ELF-1 (cell line): Measurements from ENCODE around the gene DENND6B.
A peak's percentile ranks its signal among the peaks of the same experiment; 100 is the strongest.

Experiments used
- DNase-seq: peaks from one replicate; pipeline ENCODE4 v3.0.0-alpha.2; 2016; ENCODE audit warnings: low read depth, low spot score

The DENND6B gene

DNA sequence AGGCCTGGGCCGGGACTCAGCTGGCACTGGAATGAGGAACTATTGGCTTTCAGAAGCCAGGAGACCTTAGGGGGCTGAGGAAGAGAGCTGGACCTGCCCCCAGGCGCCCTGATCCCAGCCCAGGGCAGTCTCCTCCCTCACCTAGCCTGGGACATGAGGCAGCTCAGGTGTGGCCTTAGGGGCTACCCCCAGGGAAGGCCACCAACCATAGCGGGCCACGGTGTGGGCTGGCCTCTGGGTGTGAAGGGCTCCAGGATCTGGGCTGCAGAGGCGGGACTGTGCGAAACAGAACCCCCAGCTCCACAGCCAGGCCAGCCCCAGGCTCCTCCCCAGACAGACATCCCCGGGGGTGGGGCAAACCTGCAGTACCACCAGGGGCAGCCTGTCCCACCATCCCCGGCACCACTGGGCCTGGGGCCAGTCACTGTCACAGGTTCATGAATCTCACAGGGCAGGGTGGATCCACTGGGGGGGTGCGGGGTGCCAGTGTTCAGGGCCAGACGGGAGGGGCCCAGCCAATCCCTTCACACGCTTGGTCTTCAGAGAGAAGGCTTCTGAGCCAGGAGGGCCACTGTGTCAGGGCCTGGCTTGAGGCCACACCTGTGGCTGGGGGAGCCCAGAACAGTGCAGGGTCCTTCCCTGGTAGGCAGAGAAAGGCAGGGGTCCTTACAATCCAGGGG, 22.8 kb downstream of the DENND6B start:
- peak; percentile 73 for DNase-seq

DNA sequence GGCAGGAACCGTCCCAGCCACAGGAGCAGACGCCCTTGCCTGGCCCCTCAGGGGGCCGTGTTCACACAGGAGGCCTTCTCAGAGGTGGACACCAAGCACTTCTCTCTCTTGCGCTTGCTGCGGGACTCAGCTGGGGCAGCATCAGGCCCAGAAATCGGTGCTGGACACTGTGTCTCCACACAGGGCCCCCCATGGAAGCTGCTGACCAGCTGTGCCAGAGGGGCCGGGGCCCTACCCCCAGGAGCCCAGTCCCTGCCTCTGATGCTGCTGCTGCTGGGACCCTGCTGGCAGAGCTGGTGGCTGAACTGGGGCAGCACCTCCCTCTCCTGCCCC, 23.3 kb downstream of the DENND6B start:
- DNase-seq = no peak

DNA sequence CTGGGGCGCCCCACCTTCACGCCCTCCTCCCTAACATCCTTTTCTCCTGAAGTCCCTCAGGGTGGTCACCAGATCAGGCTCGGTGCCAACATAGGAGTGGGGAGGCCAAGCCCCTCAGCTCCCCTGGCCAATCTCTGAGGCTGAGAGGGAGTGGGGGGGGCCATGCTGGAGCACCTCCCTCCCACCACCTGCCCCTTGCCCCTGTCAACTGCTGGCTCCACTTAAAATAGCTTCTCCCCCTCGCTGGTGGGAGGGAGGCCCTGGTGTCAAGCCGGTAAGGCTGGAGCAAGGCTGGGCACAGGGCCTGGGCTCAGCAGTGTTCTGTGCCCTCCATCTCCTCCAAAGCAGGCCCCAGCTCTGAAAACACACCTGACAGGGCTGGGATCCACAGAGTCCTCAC, 24.2 kb downstream of the DENND6B start:
- no peak for DNase-seq

DNA sequence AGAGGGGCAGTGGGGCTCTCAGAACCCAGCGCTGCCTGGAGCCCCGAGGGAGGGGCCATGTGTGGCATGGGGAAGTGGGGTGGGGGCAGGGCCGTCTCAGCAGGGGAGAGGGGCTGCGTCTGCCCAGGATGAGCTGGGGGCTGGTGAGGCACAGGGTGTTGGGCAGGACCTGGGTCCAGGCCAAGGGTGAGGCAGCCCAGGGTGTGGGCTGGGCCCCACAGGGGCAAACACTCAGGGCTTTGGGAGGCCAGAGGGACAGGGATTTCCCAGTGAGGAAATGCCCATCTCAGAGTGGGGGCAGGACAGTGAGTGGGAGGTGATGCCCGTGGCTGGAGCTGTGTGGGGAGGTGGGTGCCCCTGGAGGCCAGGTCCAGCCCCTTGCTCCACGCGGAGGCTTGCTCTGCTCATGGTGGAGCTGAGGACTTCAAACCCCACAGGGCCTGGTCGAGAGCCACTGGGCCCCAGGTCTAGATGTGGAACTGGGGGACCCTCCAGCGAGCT, 24.7 kb downstream of the DENND6B start:
- no peak for DNase-seq

DNA sequence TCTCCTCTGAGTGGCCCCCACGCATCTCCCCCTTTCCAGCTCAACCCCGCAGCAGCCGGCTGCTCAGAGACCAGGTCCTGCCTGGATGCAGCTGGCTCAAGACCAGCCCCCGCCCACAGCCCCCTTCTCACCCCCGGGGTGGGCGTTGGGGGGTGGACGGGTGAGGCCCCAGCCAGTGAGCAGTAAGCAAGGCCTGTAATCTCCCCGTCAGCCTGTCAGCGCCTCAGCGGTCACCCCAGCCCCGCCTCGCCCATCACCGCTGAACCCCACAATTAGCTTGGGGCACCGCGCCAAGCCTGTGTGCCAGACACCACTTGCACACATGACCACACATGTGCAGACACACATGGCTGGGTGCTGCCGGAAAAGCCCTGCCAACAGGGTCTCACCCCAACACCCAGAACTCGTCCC, 25.2 kb downstream of the DENND6B start:
- DNase-seq = no peak

DNA sequence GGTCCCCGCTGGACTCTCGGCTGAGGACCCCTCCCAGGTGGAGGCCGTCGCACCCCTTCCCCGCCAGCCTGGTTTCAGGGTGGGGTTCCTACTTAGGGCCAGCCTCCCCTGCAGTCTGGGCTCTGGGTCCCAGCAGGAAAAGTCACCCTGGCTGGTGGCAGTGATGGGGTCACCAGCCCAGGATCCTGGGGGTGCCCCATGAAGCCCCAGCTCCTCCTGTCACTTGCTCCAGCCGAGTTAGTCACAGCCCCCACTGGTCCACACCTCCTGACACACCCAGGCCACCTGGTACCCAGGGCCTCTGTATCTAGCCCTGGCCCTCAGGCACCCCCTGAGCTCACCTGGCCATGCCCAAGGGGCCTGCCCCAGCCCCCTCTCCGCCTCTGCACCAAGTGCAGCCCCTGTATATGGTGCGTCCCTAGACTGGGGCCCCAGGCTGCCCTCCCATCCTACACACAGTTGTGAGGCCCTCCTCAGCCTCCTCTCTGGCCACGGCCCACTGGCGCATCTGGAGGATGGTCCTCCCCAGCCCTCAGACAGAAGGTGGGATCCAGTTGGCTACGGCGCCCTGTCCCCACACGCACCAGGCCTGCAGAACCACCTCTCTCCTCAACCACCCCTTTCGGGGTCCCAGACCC, 26.1 kb downstream of the DENND6B start:
- DNase-seq = no peak

DNA sequence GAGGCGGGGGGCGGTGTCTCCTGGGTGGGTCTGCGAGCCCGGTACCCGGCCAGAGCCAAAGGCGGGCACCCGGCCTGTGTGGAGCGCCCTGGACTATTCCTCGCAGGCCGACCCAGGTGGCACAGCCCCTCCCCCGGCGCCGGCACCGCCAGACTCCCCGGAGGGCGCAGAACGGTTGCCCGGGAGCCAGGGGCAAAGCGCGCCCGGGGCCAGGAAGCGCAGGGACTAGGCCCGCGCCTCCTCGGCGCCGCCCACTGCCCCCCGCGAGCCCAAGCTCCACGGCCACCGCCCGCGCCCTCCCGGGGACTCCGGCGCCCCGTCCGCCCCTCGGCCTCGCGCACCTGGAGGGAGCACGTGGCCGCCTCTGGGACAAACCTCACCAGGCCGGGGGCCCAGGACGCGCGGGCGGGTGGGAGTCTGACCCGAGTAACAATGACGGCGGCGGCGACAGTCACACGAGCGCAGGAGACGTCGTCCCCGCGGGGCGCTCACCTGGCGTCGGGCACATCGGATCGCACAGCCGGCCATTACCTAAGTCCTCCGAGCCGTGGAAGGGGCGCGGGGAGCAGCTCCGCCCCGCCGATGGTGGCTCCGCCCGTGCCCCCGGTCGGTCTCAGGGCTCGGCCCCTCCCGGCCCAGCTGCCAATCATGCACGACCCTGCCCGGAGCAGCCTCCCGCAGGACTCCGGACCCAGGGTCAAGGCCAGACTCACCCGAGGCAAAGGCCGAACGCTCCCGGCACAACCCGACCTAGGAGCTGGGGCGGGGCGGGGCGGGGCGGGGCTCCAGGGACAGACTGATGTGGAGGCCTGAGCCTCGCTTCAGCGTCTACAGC, 26.8 kb downstream of the DENND6B start:
- DNase-seq = peak; percentile 83

DNA sequence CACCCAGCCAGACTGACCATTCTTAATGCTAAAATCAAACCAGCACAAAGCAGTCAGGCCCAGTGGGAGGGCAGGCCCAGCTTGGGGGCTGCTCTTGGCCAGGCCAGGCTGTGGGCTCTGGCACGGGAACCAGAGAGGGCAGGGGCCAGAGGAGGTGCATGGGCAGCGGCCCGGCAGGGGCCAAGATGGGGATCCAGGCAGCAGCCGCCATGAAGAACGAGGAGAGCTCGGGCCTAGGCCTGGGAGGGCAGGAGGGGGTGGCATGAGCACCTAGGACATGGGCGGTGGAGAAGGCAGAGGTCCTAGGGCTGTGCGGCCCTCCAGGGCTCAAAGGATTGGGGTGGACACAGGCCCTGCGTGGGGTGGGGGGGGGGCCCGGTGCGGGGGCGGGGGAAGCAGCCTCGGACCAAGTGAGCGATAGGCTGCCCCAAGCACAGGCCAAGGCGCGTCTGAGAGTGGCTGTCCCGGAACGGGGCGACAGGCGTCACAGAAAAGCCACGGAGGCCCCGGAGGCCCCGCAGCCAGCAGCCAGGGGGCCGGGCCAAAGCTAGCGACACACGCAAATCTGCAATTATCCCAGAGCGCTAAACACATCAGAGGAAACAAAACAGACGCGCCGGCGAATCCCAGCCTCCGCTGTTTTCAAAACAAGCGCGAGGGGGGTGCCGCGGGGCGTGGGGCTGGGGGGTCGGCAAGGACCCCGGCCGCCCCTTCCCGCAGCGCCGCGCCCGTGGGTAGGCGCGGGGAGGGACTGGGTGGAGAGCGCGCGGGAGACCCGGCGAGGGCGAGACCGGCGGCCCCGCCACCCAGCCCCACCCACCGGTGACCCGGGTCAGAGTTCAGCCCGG, 27.7 kb downstream of the DENND6B start:
- peak; percentile 24 for DNase-seq

DNA sequence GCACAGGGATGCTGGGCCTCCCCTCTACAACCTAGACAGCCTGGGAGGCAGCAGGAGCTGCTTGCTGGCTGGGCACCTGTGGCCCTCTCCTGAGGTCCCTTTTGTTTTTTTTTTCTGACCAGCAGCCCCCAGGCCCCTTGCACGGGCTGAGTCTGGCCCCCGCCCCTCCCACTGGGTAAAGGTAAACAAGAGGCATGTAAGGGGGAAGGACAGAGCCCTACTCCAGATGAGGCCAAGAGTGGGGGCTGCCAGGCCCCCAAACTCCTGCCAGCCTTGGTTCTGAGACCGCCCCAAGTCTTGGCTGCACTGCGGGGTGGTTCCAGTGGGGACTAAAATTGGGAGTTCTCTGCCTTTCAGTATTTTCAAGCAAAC, 28.6 kb downstream of the DENND6B start:
- no peak for DNase-seq

DNA sequence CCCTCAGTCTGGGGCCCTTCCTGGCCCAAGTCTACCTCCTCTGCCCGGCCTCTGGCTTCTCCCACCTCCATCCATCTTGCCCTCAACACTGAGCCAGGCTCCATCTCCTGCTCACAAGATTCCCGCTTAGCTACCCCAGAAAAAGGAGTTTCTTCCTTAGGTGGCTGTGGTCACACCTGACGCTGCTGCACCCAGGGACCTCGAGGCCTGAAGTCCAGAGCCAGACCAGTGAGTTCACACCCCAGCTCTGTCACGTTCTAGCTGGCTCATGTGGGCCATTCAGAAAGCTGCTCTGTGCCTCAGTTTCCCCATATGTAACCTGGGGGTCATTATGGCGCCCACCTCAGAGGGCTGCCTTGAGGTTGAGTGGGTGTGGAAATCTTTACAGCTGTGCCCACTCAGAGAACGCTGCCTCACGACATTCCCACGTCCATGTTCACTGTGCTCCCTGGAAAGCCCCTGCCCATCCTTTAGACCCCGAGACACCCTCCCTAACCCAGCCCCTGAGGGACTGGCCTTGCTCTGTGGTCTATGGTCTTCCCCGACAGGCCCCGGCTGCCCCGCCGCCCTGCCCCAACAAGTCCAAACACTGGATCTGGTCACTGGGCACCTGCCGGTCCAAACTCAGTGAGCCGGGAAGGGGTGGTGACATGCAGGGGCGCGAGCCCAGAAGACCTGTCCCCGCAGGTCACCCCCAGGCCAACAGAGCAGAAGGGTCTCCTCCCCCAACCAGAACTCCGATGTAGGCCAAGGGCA, 29.1 kb downstream of the DENND6B start:
- DNase-seq = no peak

DNA sequence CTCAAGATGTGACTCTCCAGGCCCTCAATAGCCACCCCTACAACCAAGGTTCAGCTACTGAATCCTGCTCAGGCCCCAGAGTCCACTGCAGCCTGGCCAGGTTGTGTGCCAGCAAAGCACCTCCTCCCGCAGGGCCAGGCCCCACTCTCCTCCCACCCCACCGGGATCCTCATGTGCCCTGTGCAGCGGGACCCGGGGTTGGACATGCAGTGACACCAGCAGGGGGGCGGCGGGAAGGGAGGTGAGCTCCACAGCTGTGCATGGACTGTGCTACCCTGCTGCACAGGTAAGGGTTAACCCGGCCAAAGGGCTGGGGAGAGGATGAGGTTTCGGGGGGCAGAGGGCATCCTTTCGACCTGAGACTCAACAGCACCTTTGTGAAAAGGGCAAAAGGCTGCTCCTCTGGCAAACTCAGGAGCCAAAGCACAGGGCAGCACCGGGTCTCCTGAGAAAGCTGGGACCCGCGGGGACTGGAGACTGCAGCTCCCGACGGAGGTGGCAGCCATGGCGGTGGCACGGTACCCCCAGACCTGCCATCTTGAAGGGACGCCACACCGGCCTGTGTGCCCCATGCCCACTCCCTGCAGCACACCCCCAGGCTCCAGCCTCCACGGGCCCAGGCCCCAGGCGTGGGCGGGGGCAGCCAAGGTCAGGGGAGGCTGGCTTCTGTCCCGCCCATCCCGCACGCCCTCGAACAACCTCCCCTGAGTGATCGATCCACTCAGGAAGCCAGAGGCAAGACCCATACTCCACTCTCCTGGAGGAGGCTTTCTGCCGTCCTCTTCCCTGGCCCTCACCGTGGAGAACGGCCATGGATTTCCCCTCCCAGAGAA, 29.9 kb downstream of the DENND6B start:
- no peak for DNase-seq

DNA sequence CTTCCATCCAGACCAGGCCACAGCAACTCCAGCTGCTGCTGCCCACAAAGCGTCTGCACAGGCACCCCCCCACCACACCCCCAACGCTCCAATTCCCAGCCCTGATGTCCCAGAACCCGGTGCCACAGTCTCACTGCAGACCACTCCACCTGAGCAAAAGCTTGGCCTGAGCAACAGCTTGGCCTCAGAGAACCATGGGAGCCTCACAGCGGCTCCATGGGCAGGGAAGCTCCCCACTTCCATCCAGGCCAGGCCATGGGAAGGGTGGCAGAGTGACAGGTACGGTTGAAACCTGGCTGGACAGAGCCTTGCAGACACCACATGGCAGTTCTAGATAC, 32.5 kb downstream of the DENND6B start:
- DNase-seq = no peak

DNA sequence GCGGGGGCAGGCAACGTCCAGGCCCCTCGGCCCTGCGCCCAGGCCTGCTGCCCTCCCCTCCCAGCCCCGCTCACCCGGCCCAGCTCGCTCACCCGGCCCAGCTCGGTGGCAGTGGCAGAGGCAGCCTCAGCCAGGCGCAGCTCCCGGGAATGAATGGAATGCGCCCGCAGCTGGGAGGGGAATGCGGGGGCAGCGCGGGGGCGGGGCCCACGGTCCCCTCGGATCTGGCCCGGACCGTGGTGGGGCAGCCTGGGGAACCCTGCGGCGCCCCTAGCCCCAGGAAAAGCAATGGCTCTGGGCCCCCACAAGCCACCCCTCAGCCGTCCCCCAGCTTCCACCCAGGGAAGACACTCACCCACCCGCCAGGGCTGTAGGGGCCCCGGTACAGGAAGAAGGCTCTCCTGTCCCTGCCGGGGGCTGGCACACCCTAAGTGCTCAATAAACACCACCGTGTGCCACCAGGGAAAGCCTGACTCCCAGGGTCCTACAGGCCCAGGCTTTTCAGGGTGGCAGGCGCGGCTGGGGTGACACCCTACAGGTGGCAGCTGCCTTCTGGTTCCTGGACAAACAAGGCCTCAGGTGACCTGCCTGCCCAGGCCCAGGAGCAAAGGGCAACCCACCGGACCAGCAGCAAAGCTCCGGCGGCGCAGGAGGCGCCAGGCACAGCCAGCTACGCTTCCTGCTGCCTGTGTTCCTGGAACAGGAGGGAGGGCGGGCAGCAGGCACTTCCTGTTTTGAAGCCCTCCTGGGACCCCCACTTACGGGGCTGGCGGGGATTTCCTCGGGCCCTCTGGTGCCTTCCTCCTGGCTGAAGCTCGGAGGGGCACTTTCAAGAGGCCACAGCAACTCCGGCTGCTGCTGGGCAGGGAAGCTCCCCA, 33.1 kb downstream of the DENND6B start:
- peak; percentile 72 for DNase-seq

DNA sequence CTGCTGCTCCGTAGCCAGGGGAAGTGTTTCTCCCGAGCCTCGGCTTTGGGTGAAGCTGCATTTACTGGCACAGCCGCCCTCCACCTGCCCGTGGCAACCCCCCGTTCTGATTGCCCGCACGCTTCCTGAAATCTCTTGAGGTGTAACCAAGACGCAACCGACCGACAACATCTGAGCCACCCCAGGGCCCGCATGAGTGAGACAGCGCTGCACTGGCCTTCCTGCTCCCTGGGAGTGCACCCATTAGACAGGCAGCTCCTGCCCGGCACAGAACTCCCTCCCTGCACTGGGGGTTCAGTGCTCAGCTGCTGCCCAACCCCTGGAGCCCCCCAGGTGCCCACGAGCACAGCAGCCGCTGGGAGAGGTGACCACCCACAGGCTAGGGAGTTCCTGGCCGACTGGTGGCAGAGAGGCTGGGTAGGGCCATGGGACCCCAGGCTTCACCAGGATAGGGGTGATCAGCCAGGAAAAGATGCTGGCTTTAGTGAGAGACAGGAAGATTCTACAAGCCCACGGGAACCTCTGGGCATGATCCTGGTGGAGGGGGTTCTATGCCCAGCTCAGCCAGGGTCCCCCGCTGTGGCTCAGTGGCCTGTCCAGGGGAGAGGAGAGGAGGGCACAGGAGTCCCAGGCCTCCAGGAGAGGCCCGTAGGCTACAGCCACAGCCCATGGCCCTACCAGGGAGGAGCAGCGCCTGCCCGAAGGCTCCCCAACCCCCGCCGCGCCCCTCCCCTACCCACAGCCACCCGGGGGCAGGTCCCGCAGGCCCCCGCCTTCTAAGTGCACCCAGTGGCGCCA, 34.0 kb downstream of the DENND6B start:
- DNase-seq = no peak

DNA sequence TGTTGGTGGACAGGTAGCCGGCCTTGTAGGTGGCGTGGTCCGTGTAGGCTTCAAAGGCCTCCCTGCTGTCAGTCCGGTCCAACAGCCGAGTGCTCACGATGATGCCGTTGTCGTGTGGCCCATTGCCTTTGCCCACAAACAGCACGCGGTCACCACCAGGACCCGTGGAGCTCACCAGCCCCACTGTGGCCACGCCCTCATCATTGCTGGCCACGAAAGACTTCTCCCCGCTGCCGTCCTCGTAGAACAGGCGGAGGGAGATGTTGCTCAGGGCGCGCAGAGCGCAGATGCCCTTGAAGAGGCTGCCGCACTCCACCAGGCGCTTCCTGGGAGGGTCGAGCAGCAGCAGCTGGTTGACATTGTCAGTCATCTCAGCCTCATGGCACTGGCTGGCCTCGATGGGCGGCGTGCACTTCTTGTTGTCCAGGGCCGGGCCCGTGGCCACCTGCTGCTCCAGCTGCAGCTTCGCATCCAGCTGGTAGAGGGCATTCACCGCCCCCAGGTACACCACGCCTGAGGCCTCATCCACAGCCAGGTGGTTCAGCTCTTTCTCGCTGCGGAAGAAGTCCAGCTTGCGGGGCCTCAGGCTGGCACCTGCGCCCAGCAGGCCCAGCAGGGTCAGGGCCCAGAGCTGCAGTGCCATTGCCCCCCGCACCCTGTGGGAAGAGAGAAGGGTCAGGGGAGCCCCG, 36.7 kb downstream of the DENND6B start:
- DNase-seq = no peak

DNA sequence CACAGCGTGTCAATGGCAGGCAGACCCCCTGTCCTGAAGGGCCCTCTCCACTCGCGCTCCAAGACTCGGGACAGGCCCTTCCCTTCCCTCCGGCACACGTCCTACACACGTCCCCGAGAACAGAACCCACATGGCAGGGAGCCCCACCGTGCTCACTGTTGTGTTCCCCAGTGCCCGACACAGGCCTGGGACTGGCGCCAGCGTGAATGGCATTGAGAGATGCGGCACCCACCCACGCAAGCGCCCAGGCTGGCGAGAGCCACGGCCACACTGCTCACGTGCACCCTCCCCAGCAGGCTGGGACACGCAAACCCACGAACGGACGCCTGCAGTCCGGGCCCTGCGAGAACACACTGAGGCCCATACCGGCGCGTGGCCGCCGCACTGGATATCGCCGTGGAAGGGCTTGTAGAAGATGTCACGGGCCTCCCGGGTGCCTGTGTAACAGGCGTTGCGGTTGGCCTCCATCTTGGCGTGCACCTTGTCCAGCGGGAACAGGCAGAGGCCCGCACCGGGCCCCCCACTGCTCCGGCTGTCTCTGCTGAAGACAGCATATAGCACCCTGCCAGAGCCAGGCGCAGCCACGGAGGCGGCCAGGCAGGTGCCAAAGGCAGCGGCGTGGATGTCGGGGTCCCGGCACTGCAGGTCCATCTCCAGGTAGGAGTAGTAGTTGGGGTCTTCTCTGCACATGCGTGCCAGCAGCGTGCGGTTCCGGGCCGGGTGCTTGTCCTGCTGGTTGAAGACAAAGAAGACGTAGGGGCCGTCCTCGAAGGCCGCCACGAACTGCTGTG, 37.5 kb downstream of the DENND6B start:
- DNase-seq = no peak

DNA sequence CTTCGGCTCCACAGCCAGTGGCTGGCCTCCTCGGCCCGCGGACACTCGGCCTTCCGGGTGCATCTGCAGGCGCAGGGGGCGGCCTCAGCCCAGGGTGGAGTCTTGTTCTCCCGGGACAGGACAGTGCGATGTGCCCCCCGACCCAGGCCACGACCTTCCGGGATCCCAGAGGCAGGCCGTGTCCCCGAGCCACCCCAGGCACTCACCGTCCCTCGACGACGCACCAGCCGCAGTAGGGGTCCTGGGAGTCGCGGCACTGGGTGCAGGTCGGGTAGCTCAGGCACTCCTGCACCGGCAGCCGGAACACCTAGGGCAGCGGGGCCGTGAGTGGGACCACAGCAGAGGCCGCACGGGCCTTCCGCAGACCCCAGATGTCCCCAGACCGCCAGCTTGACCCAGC, 39.1 kb downstream of the DENND6B start:
- no peak for DNase-seq
